ENCODE measurements around the gene SEMA3F.

DNA sequence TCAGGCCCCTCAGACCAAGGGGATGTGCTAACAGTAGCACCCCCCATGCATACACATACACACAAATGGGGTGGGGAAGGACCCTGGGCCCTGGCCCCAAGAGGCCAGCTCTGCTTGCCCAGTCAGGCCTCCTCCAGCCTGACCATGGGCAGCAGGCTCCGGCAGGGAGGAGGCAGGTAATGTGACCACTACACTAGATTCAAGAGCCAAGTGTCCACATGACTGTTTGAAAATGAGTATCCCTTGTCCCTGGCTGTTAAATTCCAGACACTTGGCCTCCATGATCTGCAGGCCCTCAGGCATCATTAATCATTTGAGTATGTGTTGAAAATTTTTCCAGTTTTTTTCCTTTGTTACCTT lies 67.0 kb downstream of the SEMA3F start:
- TF ChIP-seq, protein P1, sequence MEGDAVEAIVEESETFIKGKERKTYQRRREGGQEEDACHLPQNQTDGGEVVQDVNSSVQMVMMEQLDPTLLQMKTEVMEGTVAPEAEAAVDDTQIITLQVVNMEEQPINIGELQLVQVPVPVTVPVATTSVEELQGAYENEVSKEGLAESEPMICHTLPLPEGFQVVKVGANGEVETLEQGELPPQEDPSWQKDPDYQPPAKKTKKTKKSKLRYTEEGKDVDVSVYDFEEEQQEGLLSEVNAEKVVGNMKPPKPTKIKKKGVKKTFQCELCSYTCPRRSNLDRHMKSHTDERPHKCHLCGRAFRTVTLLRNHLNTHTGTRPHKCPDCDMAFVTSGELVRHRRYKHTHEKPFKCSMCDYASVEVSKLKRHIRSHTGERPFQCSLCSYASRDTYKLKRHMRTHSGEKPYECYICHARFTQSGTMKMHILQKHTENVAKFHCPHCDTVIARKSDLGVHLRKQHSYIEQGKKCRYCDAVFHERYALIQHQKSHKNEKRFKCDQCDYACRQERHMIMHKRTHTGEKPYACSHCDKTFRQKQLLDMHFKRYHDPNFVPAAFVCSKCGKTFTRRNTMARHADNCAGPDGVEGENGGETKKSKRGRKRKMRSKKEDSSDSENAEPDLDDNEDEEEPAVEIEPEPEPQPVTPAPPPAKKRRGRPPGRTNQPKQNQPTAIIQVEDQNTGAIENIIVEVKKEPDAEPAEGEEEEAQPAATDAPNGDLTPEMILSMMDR (IDR thresholded peaks at IDR 0.05; ENCODE audit: borderline replicate concordance, extremely low read depth, low read length, poor library complexity, severe bottlenecking) = no peak
- no peak for TF ChIP-seq EZH2 (IDR thresholded peaks at IDR 0.05; ENCODE audit: borderline replicate concordance, low read depth, low read length, severe bottlenecking)

All from DND-41 (cell line).